ENCODE data around the gene GAS2. TPM values are rescaled to one million over a fixed set of nuclear protein-coding genes. Genes with fewer than 3 reads are reported as not detected.

GAS2 gene
- 1 to 10 TPM; 1.2 to 4.4 (median 3.1) TPM for total RNA-seq

- Histone ChIP-seq H3K9me3 (no peaks in the 10 kb centered on the region), H3K4me3 (peak within 1 kb of the TSS; percentile 47)
Measured at GRCh38 chr11:22666325-22666687, at the start of gene GAS2. Gene GAS2, plus strand, starts transcription at chr11:22666611. Its CDS starts 8,259 bp downstream, at chr11:22674870.

GRCh38 chr11:22617868-22618267 lies 48.5 kb upstream of the GAS2 start:
- TF ChIP-seq CTCF (IDR thresholded peaks at IDR 0.05) = no peak
- TF ChIP-seq POLR2A (IDR thresholded peaks at IDR 0.05) = no peak
- no peak for TF ChIP-seq POLR2AphosphoS5 (IDR thresholded peaks at IDR 0.05)
- no peak for TF ChIP-seq EP300 (IDR thresholded peaks at IDR 0.05)
- H3K36me3 ChIP-seq = no peaks in the 10 kb centered on the region
- 88% methylated on average over 5 of the region's 5 CpGs for WGBS
- no peaks in the 10 kb centered on the region for H3K4me1 ChIP-seq
- H3K27ac ChIP-seq = no peak overlapping the region
- H3K4me3 ChIP-seq = no peak overlapping the region
- no peaks in the 10 kb centered on the region for H3K9me3 ChIP-seq
- DNase-seq (ENCODE audit: low spot score in 2 of 2) = no peak
- no peaks in the 10 kb centered on the region for H3K27me3 ChIP-seq

More at GRCh38 chr11:22666325-22666687, at the start of gene GAS2:
- Histone ChIP-seq H3K27ac (no peak within 1 kb of the TSS), H3K36me3 (no peaks in the 10 kb centered on the region), H3K4me1 (peaks cover 14% of the 10 kb centered on the region), H3K27me3 (peaks cover 30% of the 10 kb centered on the region)
- TF ChIP-seq POLR2A (IDR thresholded peaks at IDR 0.05) (no peak), EP300 (IDR thresholded peaks at IDR 0.05) (no peak), POLR2AphosphoS5 (IDR thresholded peaks at IDR 0.05) (no peak), CTCF (IDR thresholded peaks at IDR 0.05) (no peak)
- DNase-seq (ENCODE audit: low spot score in 2 of 2) = no peak
- 11% methylated on average over 8 of the region's 8 CpGs for whole genome bisulfite sequencing

- 11% methylated on average over 10 of the region's 31 CpGs for WGBS
- Histone ChIP-seq H3K27me3 (no peaks in the 10 kb centered on the region), H3K9me3 (no peaks in the 10 kb centered on the region), H3K27ac (peak overlapping the region; percentile 94), H3K36me3 (no peaks in the 10 kb centered on the region), H3K4me3 (peak overlapping the region; percentile 80), H3K4me1 (peaks cover 15% of the 10 kb centered on the region)
- DNase-seq (ENCODE audit: low spot score in 2 of 2) = no peak
- TF ChIP-seq POLR2A (IDR thresholded peaks at IDR 0.05) = no peak
- peak in 1 of 2 donors; percentile 31 for TF ChIP-seq CTCF (IDR thresholded peaks at IDR 0.05)
Measured at GRCh38 chr11:22624742-22625447, 41.5 kb upstream of the GAS2 start.

- DNase-seq (ENCODE audit: low spot score in 2 of 2) = peak; percentile 95
- Histone ChIP-seq H3K27me3 (no peaks in the 10 kb centered on the region), H3K36me3 (no peaks in the 10 kb centered on the region), H3K4me1 (peaks cover 15% of the 10 kb centered on the region), H3K9me3 (no peaks in the 10 kb centered on the region), H3K27ac (peak within 1 kb of the TSS; percentile 94), H3K4me3 (peak within 1 kb of the TSS; percentile 80)
- TF ChIP-seq CTCF (IDR thresholded peaks at IDR 0.05) = no peak
- no peak for TF ChIP-seq POLR2A (IDR thresholded peaks at IDR 0.05)
- TF ChIP-seq EP300 (IDR thresholded peaks at IDR 0.05) = no peak
- peak in 2 of 3 donors; percentile 24 to 33 for TF ChIP-seq POLR2AphosphoS5 (IDR thresholded peaks at IDR 0.05)
- 0% methylated on average over 21 of the region's 55 CpGs for WGBS
Measured at GRCh38 chr11:22625448-22626287, 40.7 kb upstream of the GAS2 start, which contains the start of gene FANCF. Gene FANCF, minus strand, starts transcription at chr11:22625823. Its CDS starts 13 bp downstream, at chr11:22625810.
